ENCODE results near the gene RADX.

Gene RADX

GRCh38 chrX:106680716-106681115 lies 68.9 kb downstream of the RADX start:
- no peak for DNase-seq (ENCODE audit: low read depth in 2 of 2)

GRCh38 chrX:106684207-106684606 lies 72.4 kb downstream of the RADX start:
- no peak for DNase-seq (ENCODE audit: low read depth in 2 of 2)

GRCh38 chrX:106692425-106693065 lies 80.8 kb downstream of the RADX start:
- DNase-seq (ENCODE audit: low read depth in 2 of 2): no peak

- DNase-seq (ENCODE audit: low read depth in 2 of 2): no peak
These were observed 84.7 kb downstream of the RADX start for GRCh38 chrX:106696502-106696901.

DNA sequence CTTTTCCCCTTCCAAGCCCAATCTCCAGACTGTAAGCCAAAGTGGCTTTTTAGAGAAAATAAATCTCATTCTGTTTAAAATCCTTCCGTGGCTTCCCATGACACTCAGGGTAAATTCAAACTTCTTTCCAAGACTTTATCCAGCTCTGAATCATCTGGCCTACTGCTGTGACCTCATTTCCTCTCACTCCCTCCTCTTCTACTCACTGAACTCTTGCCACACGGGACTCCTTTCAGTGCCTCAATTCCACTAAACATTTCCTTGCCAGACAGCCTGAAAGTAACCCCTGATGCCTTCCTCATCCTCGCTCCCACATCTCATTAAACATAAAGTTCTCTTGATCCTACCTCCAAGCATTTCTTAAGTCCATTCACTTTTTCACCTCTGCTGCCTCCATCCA lies 86.9 kb downstream of the RADX start:
- DNase-seq (ENCODE audit: low read depth in 2 of 2): no peak

- no peak for DNase-seq (ENCODE audit: low read depth in 2 of 2)
These were observed 90.9 kb downstream of the RADX start for GRCh38 chrX:106702636-106703035.

DNA sequence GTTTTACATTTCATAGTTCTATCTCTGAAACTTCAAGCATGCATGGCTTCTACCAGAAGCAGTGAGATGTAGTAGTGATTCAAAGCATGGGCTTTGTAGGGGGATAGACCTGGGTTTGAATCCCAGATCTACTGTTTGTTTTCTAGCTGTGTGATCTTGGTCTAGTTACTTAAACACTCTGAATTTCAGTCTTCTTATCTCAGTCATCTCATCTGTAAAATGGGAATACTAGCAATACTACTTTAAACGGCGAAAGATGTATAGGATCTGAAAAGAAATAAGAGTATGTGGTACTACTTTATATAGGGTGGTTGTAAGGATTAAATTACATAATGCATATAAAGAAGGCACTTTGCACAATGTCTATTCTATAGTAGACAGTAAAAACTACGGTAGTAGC lies 94.7 kb downstream of the RADX start:
- DNase-seq (ENCODE audit: low read depth in 2 of 2): no peak

- no peak for DNase-seq (ENCODE audit: low read depth in 2 of 2)
These were observed 96.1 kb downstream of the RADX start for GRCh38 chrX:106707771-106708454.

GRCh38 chrX:106710771-106711170 lies 99.0 kb downstream of the RADX start:
- no peak for DNase-seq (ENCODE audit: low read depth in 2 of 2)

DNA sequence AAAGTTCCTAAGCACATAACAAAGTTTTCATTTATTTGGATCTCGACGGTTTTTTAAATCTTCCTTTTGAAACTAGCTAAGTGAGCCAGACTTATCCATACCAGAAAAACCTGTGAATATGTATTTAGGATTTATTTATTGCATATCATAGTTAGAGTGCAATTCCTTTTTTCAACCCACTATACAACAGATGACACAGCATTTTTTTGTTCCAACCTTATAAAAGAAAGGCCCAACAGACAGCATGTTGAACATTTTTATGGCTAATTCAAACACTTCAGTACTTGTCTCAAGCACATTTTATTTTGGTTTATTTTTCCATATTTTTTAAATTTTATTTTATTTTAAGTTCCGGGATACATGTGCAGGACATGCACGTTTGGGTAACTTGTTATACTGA lies 99.6 kb downstream of the RADX start:
- no peak for DNase-seq (ENCODE audit: low read depth in 2 of 2)

- no peak for DNase-seq (ENCODE audit: low read depth in 2 of 2)
These were observed 104.2 kb downstream of the RADX start for GRCh38 chrX:106716004-106716403.

DNA sequence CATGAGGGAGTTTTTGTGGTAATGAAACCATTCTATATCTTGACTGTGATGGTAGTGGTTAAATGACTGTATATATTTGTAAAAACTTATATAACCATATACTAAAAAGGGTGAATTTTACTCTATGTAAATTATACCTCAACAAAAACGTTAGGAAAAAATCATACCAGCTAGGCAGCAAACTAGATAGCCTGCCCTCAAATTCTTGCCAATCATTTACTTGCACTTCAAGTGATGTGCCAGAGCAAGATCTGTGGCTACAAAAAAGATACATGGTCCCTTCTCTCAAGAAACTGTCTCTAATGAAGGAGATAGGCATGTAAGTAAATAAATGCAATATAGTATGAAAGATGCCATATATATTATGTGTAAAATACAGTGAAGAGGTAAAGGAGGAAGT lies 104.7 kb downstream of the RADX start:
- DNase-seq (ENCODE audit: low read depth in 2 of 2): no peak

- DNase-seq (ENCODE audit: low read depth in 2 of 2): no peak
These were observed 106.9 kb downstream of the RADX start for GRCh38 chrX:106718709-106719108.

DNA sequence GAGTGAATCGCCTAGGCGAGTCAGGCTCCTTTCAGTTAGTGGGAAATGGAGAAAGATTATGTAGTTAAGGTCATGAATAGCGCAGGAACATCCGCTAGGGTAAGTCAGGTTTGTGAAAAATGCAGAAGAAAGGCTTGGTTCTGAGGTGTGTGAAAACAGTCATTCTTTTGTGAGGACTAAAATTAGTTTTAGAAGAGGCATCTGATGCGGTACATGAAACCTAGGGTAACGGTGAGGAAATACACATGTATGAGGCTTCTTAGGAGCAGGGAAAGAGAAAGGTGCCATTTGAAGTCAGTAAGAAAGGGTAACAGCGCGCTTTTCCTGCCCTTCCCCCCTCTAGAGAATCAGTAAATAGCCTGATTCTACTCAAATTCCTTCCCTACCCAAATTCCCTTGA lies 114.2 kb downstream of the RADX start:
- DNase-seq (ENCODE audit: low read depth in 2 of 2): no peak

GRCh38 chrX:106726485-106727437 lies 115.0 kb downstream of the RADX start, which contains the start of gene RNF128:
Gene RNF128, plus strand, starts transcription at chrX:106726701. Its CDS starts 213 bp downstream, at chrX:106726914.
- no peak for DNase-seq (ENCODE audit: low read depth in 2 of 2)

- DNase-seq (ENCODE audit: low read depth in 2 of 2): no peak
These were observed 116.6 kb downstream of the RADX start for GRCh38 chrX:106728337-106728736.

All from stimulated activated CD8-positive, alpha-beta memory T cell treated with anti-CD3 and anti-CD28 coated beads, Interleukin-7, amount 100 ng/mL, for 4 hours (primary cell).